Measurements from ENCODE around the gene R3HDM4.
"Not testable (repeated sequence)": the region's sequence is repeated elsewhere in the genome, so short reads cannot be mapped to it uniquely, and the experiment has no call there.

The R3HDM4 gene

DNA sequence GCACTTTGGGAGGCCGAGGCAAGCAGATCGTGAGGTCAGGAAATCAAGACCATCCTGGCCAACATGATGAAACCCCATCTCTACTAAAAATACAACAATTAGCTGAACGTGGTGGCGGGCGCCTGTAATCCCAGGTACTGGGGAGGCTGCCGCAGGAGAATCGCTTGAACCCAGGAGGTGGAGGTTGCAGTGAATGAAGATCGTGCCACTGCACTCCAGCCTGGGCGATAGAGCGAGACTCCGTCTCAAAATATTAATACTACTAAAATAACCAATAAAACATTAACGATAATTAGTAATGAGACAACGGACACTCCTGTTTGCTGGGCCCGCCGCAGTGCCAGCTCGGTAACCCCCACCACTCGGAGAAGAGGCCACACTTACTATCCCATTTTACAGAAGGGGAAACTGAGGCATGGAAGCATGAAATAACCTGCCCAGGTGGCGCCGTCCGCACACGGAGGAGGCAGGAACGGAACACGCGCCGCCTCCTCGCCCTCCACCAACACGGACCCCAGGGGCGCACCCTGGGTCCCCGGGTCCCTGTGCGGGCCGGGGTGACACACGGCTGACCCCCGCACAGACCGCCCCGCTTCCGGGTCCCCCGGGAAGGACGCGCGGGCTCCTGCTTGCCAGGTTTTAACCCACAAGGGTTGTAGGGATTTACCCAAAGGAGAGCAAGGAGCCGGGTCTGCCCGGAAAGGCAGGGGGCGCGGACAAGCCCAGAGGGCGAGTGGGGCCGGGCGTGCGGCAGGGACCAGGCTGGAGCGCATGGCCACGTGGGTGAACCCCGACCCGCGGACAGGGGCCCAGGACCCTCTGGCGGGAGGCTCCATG, 1.6 kb downstream of the R3HDM4 start:
- FAIRE-seq: no peak

DNA sequence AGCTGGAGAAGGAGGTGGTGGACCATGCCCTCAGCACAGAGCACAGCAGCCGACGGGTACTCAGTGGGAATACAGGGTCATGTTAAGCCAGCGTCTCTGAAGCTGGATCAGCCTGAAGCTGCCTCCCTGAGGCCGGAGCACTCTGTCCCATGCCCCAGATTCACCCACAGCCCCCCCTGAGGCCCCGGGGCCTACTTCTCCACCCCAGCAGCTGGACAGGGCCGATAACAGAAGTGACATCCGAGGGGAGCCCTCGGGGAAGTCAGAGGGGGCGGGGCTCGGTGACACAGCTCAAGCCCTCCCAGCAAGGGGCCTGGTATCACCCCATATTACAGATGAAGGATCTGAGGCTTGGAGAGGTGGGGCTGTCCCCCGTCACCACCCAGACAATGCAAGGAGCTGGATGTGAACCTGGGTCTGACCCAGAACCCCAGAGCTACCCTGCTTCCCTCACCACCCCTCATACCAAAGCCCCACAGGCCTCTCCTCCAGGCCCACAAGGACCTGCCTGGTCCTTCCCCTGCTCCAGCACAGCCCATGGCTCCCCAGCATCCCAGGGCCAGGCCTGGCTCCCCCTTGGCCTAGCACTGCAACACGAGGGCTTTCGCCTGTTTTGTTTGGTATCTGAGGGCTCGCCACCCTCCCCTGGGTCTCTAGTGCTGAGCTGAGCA, 5.7 kb downstream of the R3HDM4 start:
- FAIRE-seq: no peak

- no peak for FAIRE-seq
Measured at GRCh38 chr19:906480-906879, 6.5 kb downstream of the R3HDM4 start.

GRCh38 chr19:904545-904944, 8.5 kb downstream of the R3HDM4 start:
- no peak for FAIRE-seq

GRCh38 chr19:903266-903797, 9.7 kb downstream of the R3HDM4 start:
- FAIRE-seq: no peak

- FAIRE-seq: peak; percentile 33
Measured at GRCh38 chr19:902446-903226, 10.4 kb downstream of the R3HDM4 start.

- no peak for FAIRE-seq
Measured at GRCh38 chr19:902093-902370, 11.0 kb downstream of the R3HDM4 start.

- no peak for FAIRE-seq
Measured at GRCh38 chr19:901216-902092, 11.6 kb downstream of the R3HDM4 start.

DNA sequence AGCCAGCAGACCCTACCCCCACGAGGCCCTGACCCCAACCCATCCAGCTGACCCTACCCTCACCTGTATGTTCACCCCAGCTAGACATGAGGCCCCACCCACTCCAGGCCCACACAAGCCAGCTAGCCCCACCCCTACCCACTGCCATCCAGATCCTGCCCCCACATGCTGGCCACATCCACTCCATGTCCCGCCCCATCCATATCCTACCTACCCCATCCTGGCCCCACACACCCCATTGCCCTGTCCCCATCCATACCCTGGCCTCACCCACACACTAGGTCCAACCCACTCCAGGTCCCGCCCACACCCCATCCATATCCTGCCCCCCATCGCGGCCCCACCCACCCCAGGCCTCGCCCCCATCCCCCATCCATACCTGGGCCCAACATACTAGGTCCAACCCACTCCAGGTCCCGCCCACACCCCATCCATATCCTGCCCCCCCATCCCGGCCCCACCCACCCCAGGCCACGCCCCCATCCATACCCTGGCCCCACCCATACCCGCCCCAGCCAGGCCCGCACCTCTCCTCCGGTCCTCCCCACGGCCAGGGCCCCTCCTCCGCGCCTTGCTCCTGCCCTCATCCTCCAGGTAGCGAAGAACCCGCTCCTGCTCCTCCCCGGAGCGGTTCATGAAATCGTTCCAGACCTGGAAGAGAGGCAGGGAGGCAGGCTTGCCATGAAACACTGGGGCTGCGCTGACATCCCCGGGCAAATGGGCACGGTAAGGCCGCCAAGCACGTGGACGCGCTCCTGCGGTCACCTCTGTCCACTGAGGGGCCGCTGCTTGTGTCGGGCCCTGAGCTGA, 12.5 kb downstream of the R3HDM4 start:
- no peak for FAIRE-seq

DNA sequence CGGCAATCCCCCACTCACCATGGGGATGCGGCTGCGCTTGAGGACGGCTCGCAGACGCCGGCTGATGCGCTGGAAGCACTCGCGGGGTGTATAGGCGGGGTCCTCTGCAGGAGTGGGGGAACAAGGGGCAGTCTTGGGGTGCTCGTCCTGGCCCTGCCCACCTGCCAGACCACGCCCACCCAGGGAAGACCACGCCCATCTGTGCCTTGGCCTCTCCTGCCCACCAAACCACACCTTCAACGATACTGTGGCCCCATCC, 13.0 kb downstream of the R3HDM4 start:
- no peak for FAIRE-seq

- FAIRE-seq: no peak
Measured at GRCh38 chr19:899336-900042, 13.5 kb downstream of the R3HDM4 start.

GRCh38 chr19:898663-899062, 14.4 kb downstream of the R3HDM4 start:
- FAIRE-seq: no peak

- no peak for FAIRE-seq
Measured at GRCh38 chr19:897442-898039, 15.5 kb downstream of the R3HDM4 start.

GRCh38 chr19:896999-897398, 16.0 kb downstream of the R3HDM4 start:
- no peak for FAIRE-seq

- FAIRE-seq: no peak
Measured at GRCh38 chr19:896434-896833, 16.6 kb downstream of the R3HDM4 start.

GRCh38 chr19:892894-893689, 19.9 kb downstream of the R3HDM4 start, which contains the start of the genes MED16 and RNU6-9:
Gene MED16 (minus strand): TSS chr19:893187. CDS start chr19:891131, 2,056 bp downstream.
Gene RNU6-9 (plus strand): TSS chr19:893484.
- peak; percentile 80 for FAIRE-seq

GRCh38 chr19:892243-892893, 20.7 kb downstream of the R3HDM4 start:
- FAIRE-seq: no peak

- FAIRE-seq: not testable (repeated sequence)
Measured at GRCh38 chr19:891421-892200, 21.4 kb downstream of the R3HDM4 start.

All from islet of Langerhans (tissue), 1 donor.